Stimulated activated CD4-positive, alpha-beta T cell treated with anti-CD3 and anti-CD28 coated beads, Interleukin-1b, Interleukin-23, amount 100 ng/mL, for 1 hour (primary cell): ENCODE results near the gene PYGL.
"Not testable (repeated sequence)": the region's sequence is repeated elsewhere in the genome, so short reads cannot be mapped to it uniquely, and the experiment has no call there.

Experiments used
- DNase-seq, 2 donors: peaks; one replicate each; pipeline ENCODE4 v3.0.0-alpha.2; 2020; ENCODE audit warnings: low read depth in 2 of 2

The PYGL gene

DNA sequence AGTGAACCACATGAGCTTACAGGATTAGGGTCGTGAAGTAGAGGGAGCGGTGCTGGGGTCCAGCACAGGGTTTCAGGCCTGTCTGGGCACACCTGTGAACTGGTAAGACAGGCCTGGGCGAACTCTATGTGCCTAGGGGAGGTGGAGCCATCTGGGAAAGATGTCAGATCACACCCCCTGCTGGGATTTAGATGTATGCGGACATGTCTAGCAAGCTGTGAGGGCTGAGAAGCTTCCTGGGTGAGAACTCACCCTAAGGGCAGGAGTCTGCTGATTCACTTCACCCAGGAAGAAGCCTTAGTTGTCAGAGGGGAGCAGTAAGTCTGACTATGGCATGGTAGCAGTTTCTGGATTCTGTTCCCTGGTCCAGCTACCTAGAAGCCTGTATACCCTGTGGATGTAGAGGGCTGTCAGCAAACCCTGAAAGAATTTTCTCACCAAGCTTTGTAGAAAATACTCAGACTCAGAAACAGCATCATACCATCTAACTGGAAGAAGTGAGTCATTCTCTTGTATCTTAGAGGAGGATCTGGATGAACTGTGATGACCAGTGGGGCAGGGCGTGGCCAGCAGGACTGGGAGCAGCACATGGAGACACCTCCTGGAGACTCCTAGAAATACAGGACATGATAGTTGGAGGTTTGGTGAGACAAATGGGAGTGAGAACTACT lies 11.2 kb upstream of the PYGL start:
- DNase-seq, result no peak

GRCh38 chr14:50954811-50955372 lies 10.6 kb upstream of the PYGL start:
- DNase-seq, result no peak

DNA sequence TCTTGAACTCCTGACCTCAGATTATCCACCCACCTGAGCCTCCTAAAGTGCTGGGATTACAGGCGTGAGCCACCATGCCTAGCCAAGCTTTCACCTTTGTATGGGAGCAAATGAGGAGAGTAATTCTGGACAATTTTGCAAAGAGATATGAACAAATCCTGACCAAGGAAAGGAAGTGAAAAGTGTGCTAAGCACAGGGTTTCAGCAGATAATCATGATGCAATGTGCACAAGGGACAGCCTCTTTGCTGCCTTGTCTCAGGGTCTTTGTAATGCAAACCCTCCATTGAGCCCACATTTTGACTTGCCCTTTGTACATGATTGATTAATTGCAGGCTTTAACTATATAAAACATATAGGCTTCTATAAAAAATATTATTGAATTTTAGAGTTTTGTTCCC lies 9.2 kb upstream of the PYGL start:
- no peak for DNase-seq

DNA sequence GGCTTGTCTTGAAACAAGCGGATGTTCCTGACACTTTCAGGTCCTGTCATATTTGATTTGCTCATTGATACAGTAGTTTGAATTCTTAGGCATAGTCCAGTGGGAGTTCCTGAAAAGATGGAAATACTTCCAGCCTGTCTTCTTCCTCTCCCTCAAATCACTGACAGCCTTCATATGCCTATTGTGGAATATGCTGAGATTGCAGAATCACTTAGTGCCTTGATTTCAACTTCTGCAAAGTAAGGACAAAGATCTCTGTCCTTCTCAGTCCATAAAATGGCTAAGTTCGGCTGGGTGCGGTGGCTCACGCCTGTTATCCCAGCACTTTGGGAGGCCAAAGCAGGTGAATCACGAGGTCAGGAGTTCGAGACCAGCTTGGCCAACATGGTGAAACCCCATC lies 6.7 kb upstream of the PYGL start:
- no peak for DNase-seq

DNA sequence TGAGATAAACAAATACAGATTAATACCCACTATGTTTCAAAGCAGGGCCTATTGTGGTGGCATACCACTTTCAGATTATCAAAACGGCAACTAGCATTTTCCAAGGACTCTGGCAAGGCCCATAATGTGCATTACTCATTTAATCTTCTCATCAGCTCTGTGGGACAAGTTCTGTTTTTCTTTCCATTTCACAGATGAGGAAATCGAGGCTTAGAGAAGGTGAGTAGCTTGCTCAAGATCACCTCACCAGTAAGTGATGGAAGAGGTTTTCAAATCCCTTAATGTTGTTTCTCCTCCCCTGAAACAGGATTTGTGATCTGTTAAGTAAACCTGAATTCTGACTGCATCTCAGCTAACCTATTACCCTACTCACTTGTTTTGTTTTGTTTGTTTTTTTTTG lies 3.9 kb upstream of the PYGL start:
- DNase-seq, result no peak

DNA sequence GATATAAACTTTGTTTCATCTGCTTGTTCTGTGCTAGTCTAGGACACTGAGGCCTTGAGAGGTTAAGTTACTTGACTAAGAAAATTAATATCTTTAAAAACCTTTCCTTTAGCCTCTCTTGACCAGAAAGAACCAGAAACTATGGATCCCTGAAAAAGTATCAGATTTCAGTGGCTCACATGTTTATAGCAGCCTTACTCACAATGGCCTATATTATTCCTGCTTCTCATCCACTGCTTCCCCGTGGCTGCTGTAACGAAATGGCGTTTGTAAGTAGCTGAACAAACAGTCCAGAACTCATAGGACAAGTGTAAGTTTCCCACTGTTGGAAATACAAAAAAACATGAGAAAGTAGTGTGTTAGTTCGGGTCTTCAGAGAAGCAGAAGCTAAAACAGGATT lies 3.2 kb upstream of the PYGL start:
- no peak for DNase-seq

DNA sequence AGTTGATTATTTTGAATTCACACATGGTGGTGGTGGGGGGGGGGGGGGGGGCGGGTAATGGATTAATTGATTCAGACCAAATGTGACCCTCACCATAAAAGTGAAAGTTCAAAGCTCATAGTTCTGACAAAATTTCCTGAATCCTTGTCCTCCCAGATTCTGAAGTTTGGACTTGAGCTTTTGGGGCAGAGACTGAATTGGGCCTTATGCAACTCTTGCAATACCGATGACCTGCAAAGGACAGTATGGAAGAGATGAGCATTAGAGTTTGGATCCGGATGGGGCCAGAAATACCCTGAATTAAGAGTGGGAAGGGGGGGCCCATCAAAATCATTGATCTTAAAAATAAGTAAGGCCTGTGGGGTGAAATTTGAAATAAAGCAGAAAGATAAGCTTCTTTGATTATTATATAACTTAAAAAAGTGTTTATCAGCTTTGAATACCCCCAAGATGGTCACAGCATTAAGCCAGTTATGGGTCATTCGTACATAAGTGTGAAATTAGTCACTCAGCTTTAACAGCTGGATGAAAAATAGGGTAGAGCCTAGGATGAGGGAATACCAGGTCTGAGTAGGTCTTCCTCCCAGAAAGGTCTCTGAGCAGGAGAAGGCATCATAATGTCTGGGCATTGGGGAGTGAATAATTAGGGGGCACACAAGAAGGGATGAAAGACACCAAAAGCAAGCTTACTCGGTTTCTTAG lies 2.1 kb upstream of the PYGL start:
- DNase-seq, result no peak

- no peak for DNase-seq
Measured at GRCh38 chr14:50944647-50945413, 547 bp upstream of the PYGL start.

- no peak for DNase-seq
Measured at GRCh38 chr14:50943261-50943942, 881 bp downstream of the PYGL start.

GRCh38 chr14:50941638-50942037 lies 2.6 kb downstream of the PYGL start:
- DNase-seq, result not testable (repeated sequence)

DNA sequence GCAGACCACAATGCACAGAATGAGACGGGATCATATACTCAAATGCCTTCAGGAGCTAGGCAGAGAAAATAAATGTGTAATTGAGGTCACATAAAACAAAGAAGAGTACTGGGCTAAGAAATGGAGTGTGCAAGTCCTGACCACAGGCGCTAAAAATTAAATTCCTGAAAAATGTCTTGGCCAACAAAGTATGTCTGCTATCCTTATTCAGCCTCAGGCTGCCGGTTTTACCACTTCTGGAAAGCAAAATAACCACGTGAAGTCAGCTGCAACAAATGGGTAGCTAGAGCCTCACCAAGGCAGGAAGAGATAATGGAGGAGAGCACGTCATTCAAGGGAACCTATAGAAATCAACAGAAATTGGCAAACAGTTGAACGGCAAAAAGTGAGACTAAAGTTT lies 3.1 kb downstream of the PYGL start:
- no peak for DNase-seq

DNA sequence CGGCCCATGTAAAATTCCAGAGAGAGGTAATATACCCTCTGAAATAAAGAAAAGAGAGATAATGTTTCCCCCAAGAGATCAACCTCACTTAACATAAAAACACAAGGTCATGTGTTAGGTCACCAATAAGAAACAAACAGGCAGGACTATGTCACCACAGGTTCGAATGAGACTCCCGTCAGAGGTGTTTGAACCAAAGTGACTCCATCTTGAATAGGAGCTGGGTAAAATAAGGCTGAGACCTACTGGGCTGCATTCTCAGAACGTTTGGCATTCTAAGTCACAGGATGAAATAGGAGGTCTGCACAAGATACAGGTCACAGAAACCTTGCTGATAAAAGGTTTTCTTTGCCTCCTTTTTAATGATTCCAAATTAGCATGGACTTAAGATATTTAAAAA lies 6.5 kb downstream of the PYGL start:
- DNase-seq, result no peak

DNA sequence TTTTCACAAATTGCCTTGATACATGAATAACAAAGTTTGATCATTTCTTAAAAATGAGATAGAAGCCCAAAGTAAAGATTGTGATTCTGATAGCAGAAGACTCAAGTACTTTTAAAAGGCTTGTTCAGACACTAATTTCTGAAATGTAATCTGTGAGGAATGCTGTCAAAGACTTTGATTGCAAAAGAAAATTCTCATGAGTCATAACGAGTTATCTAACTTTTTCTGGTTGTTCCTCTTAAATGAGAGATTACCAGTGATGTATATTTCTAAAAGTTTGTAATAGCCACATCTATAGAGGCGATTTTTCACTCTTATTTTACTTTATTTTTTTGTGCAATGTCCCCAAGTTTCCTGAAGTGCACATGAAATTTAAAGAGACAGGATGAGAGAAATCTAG lies 7.0 kb downstream of the PYGL start:
- no peak for DNase-seq

- DNase-seq, result no peak
Measured at GRCh38 chr14:50936882-50937281, 7.4 kb downstream of the PYGL start.

DNA sequence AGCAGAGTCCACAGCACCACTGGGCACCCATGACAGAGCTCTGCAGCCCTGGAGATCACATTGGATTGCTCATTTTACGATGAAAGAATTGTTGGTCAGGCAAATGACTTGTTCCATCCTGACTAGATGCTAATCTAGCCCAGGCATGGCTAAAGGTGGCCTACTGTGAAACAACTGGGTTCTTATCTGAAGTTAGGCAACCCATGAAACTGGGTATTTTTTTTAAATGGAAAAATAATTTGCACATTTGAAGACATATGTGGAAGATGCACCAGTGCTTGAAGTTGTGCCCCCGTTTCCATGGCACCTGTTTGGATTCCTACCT lies 8.3 kb downstream of the PYGL start:
- DNase-seq, result no peak

DNA sequence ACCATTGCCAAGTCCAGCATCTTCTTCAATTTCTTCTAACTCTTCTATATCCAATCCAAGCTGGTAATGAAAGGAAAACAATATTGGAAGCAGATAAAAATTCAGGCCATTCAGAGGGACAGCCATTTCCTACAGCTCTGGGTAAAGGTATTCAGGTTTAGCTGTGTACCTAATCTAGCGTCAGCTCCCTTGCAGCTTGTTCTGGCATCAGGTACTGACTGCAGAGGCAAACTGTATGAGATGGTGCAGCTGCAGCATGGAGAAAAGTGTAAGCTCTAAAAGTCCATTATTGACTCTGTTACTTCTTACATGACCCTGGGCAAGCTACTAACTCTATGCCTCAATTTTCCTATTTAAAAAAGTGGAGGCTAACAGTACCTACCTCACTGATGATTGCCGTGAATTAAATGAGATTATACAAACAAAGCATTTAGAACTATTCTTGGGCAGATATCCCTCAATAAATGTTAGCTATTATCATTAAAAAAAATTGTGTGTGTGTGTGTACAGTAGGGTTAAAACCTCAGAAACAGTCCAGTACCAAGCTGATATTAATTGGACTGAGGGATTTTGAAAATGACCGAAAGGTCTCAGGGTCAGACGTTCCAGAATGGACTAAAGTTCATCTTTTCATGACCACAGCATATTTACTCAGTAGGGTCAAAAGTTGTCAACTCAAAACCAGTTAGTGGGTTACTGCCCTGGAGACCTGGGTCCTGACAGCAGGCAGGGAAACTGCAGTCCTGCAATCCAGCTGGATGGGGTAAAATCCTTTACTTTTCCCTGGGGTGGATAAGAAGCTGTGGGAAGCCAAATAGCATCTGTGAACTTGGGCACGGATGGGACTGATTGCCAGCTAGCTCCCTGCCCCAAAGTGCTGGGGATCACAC lies 8.9 kb downstream of the PYGL start:
- DNase-seq, result no peak

DNA sequence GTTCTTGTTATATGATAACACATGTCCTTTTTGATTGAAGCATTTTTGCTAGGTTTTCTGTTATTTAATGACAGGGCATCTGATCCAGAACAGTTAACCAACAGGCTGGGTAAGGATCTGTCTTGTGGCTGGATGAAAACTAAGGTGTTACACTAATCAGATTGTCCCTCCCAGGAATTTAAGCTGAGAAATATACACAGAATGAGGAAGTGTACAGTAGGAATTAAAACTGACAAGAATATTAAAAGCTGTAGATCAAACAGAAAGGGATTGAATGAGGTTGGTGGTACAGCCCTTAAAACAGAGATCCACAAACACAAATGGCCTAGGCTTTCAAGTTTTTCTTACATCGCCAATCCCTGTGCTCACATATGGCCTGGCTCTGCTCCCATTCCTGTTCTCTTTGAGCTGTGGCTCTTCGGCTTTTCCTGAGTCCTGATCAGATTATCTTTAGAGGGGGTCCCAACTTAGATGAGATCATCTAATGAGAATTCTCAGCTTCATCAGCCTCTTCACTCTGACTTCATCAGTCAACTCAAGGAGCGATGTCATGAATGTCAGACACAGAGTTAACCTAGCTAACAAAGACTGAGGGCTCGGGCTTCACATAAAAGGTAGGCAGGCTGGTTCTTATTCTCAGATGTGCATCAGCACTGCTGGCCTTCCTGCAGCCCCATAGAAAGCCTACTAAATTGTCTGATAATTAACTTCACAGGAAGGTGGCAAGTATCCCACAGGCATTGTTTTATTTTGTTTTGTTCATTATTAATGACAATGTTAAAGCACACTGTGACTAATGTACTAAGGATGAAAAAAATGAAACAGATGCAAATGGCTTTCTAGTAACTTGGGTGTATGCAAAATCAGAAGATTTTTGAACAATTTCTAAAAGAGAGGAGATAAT lies 11.4 kb downstream of the PYGL start:
- DNase-seq, result no peak

DNA sequence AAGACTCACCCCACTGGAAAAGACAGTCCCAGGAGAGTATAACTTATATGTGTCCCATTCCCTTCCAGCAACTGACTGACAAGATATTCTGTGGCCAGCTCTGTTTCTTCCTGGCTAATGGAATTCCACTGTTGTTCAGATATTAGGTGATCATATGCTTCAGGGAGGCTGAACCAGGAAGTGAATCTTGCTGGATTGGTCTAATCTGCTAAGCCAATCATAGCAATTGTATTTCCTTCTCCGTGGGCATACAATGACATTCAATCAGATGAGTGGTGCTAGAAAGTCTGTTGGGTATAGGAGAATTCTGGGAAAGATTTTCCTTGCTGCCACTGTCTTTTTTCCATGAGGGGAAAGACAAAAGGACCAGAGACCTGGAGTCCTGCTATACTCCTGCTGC lies 12.1 kb downstream of the PYGL start:
- DNase-seq, result no peak

GRCh38 chr14:50931559-50931958 lies 12.7 kb downstream of the PYGL start:
- DNase-seq, result no peak

DNA sequence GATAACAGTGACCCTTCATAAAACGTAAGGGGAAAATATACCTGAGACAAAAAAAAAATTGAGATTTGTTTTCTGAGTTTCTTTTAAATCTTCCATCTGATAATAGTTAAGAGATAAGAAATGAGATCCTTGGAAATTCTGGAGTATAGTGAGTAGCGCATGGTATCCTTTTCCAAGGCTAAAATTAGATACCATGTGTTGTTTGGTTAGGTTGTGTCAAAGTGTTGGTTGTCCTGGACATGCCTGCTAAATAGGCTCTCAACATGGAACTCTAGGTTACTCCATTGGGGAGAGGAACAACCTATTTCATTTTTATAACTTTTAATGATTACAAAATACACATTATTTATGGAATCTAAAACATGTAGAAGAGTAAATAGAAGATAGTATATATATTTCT lies 14.8 kb downstream of the PYGL start:
- no peak for DNase-seq
